ENCODE results near the gene DENND1A. TPM values are rescaled to one million over a fixed set of nuclear protein-coding genes. Genes with fewer than 3 reads are reported as not detected.

The DENND1A gene
- total RNA-seq, 1 donor from 2014 or later = 15.4 TPM

- intact Hi-C loops (cut with DNase I) = no loop called here
- Histone ChIP-seq H3K4me3 (no peak overlapping the region), H3K4me1 (peaks cover 9% of the 10 kb centered on the region), H3K9me3 (no peaks in the 10 kb centered on the region), H3K27ac (no peak overlapping the region), H3K27me3 (no peaks in the 10 kb centered on the region), H3K36me3 (no peaks in the 10 kb centered on the region)
- ATAC-seq (no peak), DNase-seq (no peak)
- no peak for TF ChIP-seq CTCF (IDR thresholded peaks at IDR 0.05)
These were observed 64.5 kb downstream of the DENND1A start for GRCh38 chr9:123865226-123866000.

- no peak for TF ChIP-seq CTCF (IDR thresholded peaks at IDR 0.05)
- intact Hi-C loops (cut with DNase I) = no loop called here
- Histone ChIP-seq H3K27ac (no peak overlapping the region), H3K9me3 (no peaks in the 10 kb centered on the region), H3K4me1 (peaks cover 9% of the 10 kb centered on the region), H3K36me3 (no peaks in the 10 kb centered on the region), H3K27me3 (no peaks in the 10 kb centered on the region), H3K4me3 (no peak overlapping the region)
- DNase-seq (no peak), ATAC-seq (no peak)
These were observed 65.7 kb downstream of the DENND1A start for GRCh38 chr9:123864251-123864650.

GRCh38 chr9:123863164-123863855 is 66.6 kb downstream of the DENND1A start:
- Histone ChIP-seq H3K4me3 (no peak overlapping the region), H3K27ac (no peak overlapping the region), H3K27me3 (no peaks in the 10 kb centered on the region), H3K4me1 (peaks cover 9% of the 10 kb centered on the region), H3K36me3 (no peaks in the 10 kb centered on the region), H3K9me3 (no peaks in the 10 kb centered on the region)
- no peak for TF ChIP-seq CTCF (IDR thresholded peaks at IDR 0.05)
- ATAC-seq (no peak), DNase-seq (no peak)
- intact Hi-C loops (cut with DNase I) = no loop called here

GRCh38 chr9:123861756-123862120 is 68.2 kb downstream of the DENND1A start:
- TF ChIP-seq CTCF (IDR thresholded peaks at IDR 0.05) = no peak
- Histone ChIP-seq H3K9me3 (no peaks in the 10 kb centered on the region), H3K27me3 (no peaks in the 10 kb centered on the region), H3K36me3 (no peaks in the 10 kb centered on the region), H3K4me1 (peaks cover 9% of the 10 kb centered on the region), H3K27ac (no peak overlapping the region), H3K4me3 (no peak overlapping the region)
- DNase-seq (no peak), ATAC-seq (no peak)
- intact Hi-C loops (cut with DNase I) = no loop called here

GRCh38 chr9:123861086-123861755 is 68.7 kb downstream of the DENND1A start:
- Histone ChIP-seq H3K4me3 (no peak overlapping the region), H3K27me3 (no peaks in the 10 kb centered on the region), H3K9me3 (no peaks in the 10 kb centered on the region), H3K36me3 (no peaks in the 10 kb centered on the region), H3K4me1 (peaks cover 9% of the 10 kb centered on the region), H3K27ac (no peak overlapping the region)
- ATAC-seq = no peak
- no peak for TF ChIP-seq CTCF (IDR thresholded peaks at IDR 0.05)
- no peak for DNase-seq
- intact Hi-C loops (cut with DNase I) = no loop called here

Data from upper lobe of right lung (tissue), 1 donor.